Uterus (tissue), 2 donors: ENCODE measurements around the gene CCDC194.

Experiments used
- POLR2A ChIP-seq, 2 donors: fragments of 450-650 bp; IDR thresholded peaks; one replicate each; pipeline ENCODE4 v1.6.1; 2016; ENCODE audit warnings: antibody characterized with exemption in 2 of 2, mild to moderate bottlenecking in 1 of 2, moderate library complexity in 1 of 2
- TF ChIP-seq, protein P1 (sequence below), 4 experiments: fragments of 200-600 bp in 2 of 4; fragments of 450-650 bp in 2 of 4; sonication (generic) in 2 of 4; IDR thresholded peaks; one replicate each; pipeline ENCODE4 v1.5.1; 2016 to 2019; ENCODE audit warnings: antibody characterized with exemption in 4 of 4, mild to moderate bottlenecking in 2 of 4, moderate library complexity in 1 of 4

DNA sequence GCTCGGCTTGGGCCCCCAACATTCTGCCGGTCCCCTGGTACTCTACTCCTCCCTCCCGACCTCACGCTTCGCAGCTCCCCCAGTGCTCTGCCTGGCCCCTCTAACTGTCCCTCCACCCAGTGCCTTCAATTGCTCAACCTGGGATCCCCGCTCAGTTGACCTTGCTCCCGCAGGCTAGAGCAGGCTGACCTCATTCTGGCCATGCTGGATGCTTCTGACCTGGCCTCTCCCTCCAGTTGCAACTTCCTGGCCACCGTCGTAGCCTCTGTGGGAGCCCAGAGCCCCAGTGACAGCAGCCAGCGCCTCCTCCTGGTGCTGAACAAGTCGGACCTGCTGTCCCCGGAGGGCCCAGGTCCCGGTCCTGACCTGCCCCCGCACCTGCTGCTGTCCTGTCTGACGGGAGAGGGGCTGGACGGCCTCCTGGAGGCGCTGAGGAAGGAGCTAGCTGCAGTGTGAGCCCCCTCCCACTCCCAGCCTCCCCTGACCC, 53.1 kb downstream of the CCDC194 start:
- TF ChIP-seq, protein P1, sequence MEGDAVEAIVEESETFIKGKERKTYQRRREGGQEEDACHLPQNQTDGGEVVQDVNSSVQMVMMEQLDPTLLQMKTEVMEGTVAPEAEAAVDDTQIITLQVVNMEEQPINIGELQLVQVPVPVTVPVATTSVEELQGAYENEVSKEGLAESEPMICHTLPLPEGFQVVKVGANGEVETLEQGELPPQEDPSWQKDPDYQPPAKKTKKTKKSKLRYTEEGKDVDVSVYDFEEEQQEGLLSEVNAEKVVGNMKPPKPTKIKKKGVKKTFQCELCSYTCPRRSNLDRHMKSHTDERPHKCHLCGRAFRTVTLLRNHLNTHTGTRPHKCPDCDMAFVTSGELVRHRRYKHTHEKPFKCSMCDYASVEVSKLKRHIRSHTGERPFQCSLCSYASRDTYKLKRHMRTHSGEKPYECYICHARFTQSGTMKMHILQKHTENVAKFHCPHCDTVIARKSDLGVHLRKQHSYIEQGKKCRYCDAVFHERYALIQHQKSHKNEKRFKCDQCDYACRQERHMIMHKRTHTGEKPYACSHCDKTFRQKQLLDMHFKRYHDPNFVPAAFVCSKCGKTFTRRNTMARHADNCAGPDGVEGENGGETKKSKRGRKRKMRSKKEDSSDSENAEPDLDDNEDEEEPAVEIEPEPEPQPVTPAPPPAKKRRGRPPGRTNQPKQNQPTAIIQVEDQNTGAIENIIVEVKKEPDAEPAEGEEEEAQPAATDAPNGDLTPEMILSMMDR (IDR thresholded peaks at IDR 0.05), result no peak
- TF ChIP-seq POLR2A (IDR thresholded peaks at IDR 0.05), result no peak
